Non-pigmented ciliary epithelial cell (primary cell): ENCODE measurements around the gene SNX21.
"Not testable (repeated sequence)": the region's sequence is repeated elsewhere in the genome, so short reads cannot be mapped to it uniquely, and the experiment has no call there.

Experiments
- DNase-seq: peaks from one replicate; pipeline ENCODE4 v3.0.0-alpha.2; 2010; ENCODE audit warnings: low read depth

The SNX21 gene

GRCh38 chr20:45823949-45824835, 9.4 kb upstream of the SNX21 start:
- no peak for DNase-seq

GRCh38 chr20:45826381-45827019, 7.1 kb upstream of the SNX21 start:
- no peak for DNase-seq

GRCh38 chr20:45827030-45827652, 6.5 kb upstream of the SNX21 start, which contains the start of gene TNNC2:
TSS of gene TNNC2 (minus strand) at chr20:45827312. CDS start at chr20:45827248, 64 bp downstream.
- DNase-seq, result no peak

GRCh38 chr20:45827712-45828111, 5.9 kb upstream of the SNX21 start:
- DNase-seq, result no peak

- DNase-seq, result no peak
Measured at GRCh38 chr20:45828589-45828988, 5.0 kb upstream of the SNX21 start.

GRCh38 chr20:45829673-45830106, 3.9 kb upstream of the SNX21 start:
- not testable (repeated sequence) for DNase-seq

- no peak for DNase-seq
Measured at GRCh38 chr20:45832619-45833018, 980 bp upstream of the SNX21 start.

- DNase-seq, result no peak
Measured at GRCh38 chr20:45833883-45834796, 541 bp downstream of the SNX21 start.

- no peak for DNase-seq
Measured at GRCh38 chr20:45834797-45835161, 1.2 kb downstream of the SNX21 start.

- DNase-seq, result no peak
Measured at GRCh38 chr20:45835329-45835765, 1.7 kb downstream of the SNX21 start.

GRCh38 chr20:45835825-45836224, 2.2 kb downstream of the SNX21 start:
- DNase-seq, result no peak

GRCh38 chr20:45836841-45837240, 3.2 kb downstream of the SNX21 start:
- DNase-seq, result no peak

GRCh38 chr20:45840700-45841198, 7.2 kb downstream of the SNX21 start:
- no peak for DNase-seq

GRCh38 chr20:45841407-45842129, 8.0 kb downstream of the SNX21 start:
- DNase-seq, result no peak

- no peak for DNase-seq
Measured at GRCh38 chr20:45842169-45842812, 8.7 kb downstream of the SNX21 start.

- no peak for DNase-seq
Measured at GRCh38 chr20:45843506-45843905, 9.9 kb downstream of the SNX21 start.

GRCh38 chr20:45845452-45845851, 11.9 kb downstream of the SNX21 start:
- DNase-seq, result no peak

GRCh38 chr20:45848421-45848820, 14.8 kb downstream of the SNX21 start:
- no peak for DNase-seq

GRCh38 chr20:45848969-45849582, 15.5 kb downstream of the SNX21 start:
- DNase-seq, result no peak

GRCh38 chr20:45850238-45850637, 16.6 kb downstream of the SNX21 start:
- DNase-seq, result no peak
